OCI-LY1 (cell line): ENCODE results near the gene SULT2B1.

Experiments
- EZH2 ChIP-seq: fragments of 200-600 bp; sonication (generic), shearing (Covaris generic); IDR thresholded peaks from 2 replicates; pipeline ENCODE4 v1.8.0; 2017; ENCODE audit warnings: borderline replicate concordance, mixed run types, mild to moderate bottlenecking, antibody characterized with exemption, low read length, moderate library complexity, mixed read lengths
- TF ChIP-seq, protein P1 (sequence below): fragments of 200-600 bp; sonication (generic), shearing (Covaris generic); IDR thresholded peaks from 2 replicates; pipeline ENCODE4 v1.5.1; 2017; ENCODE audit warnings: mild to moderate bottlenecking, antibody characterized with exemption, low read length, moderate library complexity, mixed read lengths

DNA sequence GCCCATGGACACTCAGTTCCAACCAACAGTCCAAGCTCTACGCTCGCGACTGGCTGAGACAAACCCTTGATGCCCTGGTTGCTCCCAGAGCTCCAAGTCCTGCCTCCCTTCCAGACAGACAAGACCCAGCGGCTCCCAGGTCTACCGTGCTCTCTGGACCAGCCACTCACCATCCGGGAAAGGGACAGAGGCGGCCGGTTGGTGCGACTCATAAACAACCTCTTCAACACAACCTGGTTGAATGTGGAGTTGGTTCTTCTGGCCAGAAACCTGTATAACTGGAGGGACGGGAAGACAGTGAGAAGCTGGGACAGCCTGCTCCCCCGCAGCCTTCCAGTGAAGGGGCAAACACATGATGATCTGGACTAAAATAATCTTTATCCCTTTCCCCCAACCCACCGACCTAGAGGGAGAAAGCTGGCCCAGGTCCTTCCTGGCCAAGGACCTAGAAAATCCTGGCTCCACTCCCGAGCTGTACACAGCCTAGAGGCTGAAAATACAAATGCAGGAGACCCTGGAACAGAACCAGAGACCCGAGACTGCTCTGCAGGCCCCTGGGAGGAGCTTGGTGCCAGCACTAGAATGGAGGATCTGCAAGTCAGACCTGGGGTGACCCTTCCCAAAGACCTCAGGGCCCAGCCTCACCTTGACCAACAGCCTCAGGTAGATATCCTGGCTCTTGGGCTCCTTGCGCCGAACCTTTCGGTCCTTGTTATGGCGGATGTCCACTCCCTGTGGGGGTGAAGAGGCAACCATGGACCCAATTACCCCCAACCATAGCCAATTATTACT, 65.4 kb downstream of the SULT2B1 start:
- TF ChIP-seq, protein P1, sequence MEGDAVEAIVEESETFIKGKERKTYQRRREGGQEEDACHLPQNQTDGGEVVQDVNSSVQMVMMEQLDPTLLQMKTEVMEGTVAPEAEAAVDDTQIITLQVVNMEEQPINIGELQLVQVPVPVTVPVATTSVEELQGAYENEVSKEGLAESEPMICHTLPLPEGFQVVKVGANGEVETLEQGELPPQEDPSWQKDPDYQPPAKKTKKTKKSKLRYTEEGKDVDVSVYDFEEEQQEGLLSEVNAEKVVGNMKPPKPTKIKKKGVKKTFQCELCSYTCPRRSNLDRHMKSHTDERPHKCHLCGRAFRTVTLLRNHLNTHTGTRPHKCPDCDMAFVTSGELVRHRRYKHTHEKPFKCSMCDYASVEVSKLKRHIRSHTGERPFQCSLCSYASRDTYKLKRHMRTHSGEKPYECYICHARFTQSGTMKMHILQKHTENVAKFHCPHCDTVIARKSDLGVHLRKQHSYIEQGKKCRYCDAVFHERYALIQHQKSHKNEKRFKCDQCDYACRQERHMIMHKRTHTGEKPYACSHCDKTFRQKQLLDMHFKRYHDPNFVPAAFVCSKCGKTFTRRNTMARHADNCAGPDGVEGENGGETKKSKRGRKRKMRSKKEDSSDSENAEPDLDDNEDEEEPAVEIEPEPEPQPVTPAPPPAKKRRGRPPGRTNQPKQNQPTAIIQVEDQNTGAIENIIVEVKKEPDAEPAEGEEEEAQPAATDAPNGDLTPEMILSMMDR = no peak
- no peak for TF ChIP-seq EZH2
